Embryonic facial prominence (tissue), 1 donor: ENCODE results near the gene TPK1.
"Not testable (repeated sequence)": the region's sequence is repeated elsewhere in the genome, so short reads cannot be mapped to it uniquely, and the experiment has no call there.

Experiments
- DNase-seq: peaks from one replicate; pipeline ENCODE4 v3.0.0-alpha.2; 2016; ENCODE audit errors: extremely low spot score

The TPK1 gene

GRCh38 chr7:144822223-144822622, 13.6 kb downstream of the TPK1 start:
- no peak for DNase-seq

- no peak for DNase-seq
These were observed 14.8 kb downstream of the TPK1 start for GRCh38 chr7:144821067-144821466.

GRCh38 chr7:144820552-144820951, 15.3 kb downstream of the TPK1 start:
- DNase-seq, result no peak

- no peak for DNase-seq
These were observed 16.3 kb downstream of the TPK1 start for GRCh38 chr7:144819566-144819965.

GRCh38 chr7:144818511-144818910, 17.3 kb downstream of the TPK1 start:
- no peak for DNase-seq

GRCh38 chr7:144817001-144817400, 18.9 kb downstream of the TPK1 start:
- DNase-seq, result no peak

- no peak for DNase-seq
These were observed 21.6 kb downstream of the TPK1 start for GRCh38 chr7:144814299-144814698.

- no peak for DNase-seq
These were observed 23.2 kb downstream of the TPK1 start for GRCh38 chr7:144812379-144813283.

GRCh38 chr7:144805627-144806239, 30.1 kb downstream of the TPK1 start:
- no peak for DNase-seq

- not testable (repeated sequence) for DNase-seq
These were observed 35.0 kb downstream of the TPK1 start for GRCh38 chr7:144800678-144801436.

GRCh38 chr7:144796919-144797318, 38.9 kb downstream of the TPK1 start:
- no peak for DNase-seq

GRCh38 chr7:144792050-144792449, 43.8 kb downstream of the TPK1 start:
- no peak for DNase-seq

- DNase-seq, result no peak
These were observed 44.4 kb downstream of the TPK1 start for GRCh38 chr7:144791488-144791887.

GRCh38 chr7:144787127-144787526, 48.7 kb downstream of the TPK1 start:
- no peak for DNase-seq

- DNase-seq, result no peak
These were observed 49.3 kb downstream of the TPK1 start for GRCh38 chr7:144786522-144786921.

GRCh38 chr7:144786079-144786478, 49.8 kb downstream of the TPK1 start:
- no peak for DNase-seq

GRCh38 chr7:144785521-144785920, 50.3 kb downstream of the TPK1 start:
- DNase-seq, result no peak

GRCh38 chr7:144784943-144785342, 50.9 kb downstream of the TPK1 start:
- no peak for DNase-seq

- DNase-seq, result no peak
These were observed 51.4 kb downstream of the TPK1 start for GRCh38 chr7:144784441-144784840.

GRCh38 chr7:144782883-144783282, 53.0 kb downstream of the TPK1 start:
- DNase-seq, result no peak

GRCh38 chr7:144780071-144780608, 55.7 kb downstream of the TPK1 start:
- no peak for DNase-seq

- DNase-seq, result not testable (repeated sequence)
These were observed 58.0 kb downstream of the TPK1 start for GRCh38 chr7:144777889-144778288.
